DOHH2 (cell line): ENCODE measurements around the gene FBXW12.

Experiments used
- EZH2phosphoT487 ChIP-seq: fragments of 200-600 bp; sonication (generic); IDR thresholded peaks from 2 replicates; pipeline ENCODE4 v1.6.1; 2017; ENCODE audit warnings: borderline replicate concordance, mild to moderate bottlenecking, antibody characterized with exemption, low read length, moderate library complexity, mixed read lengths
- TF ChIP-seq, protein P1 (sequence below): fragments of 200-600 bp; sonication (generic); IDR thresholded peaks from one replicate; pipeline ENCODE4 v1.5.1; 2014; ENCODE audit warnings: antibody characterized with exemption, mild to moderate bottlenecking, low read depth, low read length; ENCODE audit not compliant: poor library complexity, severe bottlenecking

DNA sequence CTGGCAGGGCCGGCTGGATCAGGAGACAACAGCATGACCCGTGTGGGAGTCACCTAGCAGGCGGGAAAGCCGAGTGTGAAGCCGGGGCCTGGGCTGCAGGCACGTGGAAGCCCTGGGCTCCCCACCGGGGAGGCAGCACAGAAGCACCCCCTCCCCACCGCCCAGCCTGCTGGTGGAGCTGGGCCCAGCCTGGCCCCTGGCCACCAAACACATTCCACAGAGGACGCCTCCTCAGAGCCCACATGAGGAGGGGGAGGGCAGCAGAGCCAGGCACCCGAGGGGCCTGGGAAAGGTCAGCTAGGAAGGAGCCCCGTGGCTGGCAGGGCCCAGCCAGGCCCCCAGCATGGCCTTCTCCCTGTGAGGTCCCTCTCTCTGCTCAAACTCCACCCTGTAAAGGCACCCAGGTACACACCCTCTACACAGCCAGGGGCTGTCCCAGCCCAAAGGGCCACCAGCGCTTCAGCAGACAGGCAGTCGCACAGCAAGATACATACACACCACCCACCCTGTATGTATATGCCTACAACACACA lies 53.3 kb downstream of the FBXW12 start:
- TF ChIP-seq, protein P1, sequence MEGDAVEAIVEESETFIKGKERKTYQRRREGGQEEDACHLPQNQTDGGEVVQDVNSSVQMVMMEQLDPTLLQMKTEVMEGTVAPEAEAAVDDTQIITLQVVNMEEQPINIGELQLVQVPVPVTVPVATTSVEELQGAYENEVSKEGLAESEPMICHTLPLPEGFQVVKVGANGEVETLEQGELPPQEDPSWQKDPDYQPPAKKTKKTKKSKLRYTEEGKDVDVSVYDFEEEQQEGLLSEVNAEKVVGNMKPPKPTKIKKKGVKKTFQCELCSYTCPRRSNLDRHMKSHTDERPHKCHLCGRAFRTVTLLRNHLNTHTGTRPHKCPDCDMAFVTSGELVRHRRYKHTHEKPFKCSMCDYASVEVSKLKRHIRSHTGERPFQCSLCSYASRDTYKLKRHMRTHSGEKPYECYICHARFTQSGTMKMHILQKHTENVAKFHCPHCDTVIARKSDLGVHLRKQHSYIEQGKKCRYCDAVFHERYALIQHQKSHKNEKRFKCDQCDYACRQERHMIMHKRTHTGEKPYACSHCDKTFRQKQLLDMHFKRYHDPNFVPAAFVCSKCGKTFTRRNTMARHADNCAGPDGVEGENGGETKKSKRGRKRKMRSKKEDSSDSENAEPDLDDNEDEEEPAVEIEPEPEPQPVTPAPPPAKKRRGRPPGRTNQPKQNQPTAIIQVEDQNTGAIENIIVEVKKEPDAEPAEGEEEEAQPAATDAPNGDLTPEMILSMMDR = no peak
- TF ChIP-seq EZH2phosphoT487 = no peak
